Measurements from ENCODE around the gene SLC27A2. TPM values are rescaled to one million over a fixed set of nuclear protein-coding genes. Genes with fewer than 3 reads are reported as not detected.
"Not testable (repeated sequence)": the region's sequence is repeated elsewhere in the genome, so short reads cannot be mapped to it uniquely, and the experiment has no call there.

Gene SLC27A2
- polyA plus RNA-seq, 4 donors = 4.3 to 81.2 (median 11.3) TPM

DNA sequence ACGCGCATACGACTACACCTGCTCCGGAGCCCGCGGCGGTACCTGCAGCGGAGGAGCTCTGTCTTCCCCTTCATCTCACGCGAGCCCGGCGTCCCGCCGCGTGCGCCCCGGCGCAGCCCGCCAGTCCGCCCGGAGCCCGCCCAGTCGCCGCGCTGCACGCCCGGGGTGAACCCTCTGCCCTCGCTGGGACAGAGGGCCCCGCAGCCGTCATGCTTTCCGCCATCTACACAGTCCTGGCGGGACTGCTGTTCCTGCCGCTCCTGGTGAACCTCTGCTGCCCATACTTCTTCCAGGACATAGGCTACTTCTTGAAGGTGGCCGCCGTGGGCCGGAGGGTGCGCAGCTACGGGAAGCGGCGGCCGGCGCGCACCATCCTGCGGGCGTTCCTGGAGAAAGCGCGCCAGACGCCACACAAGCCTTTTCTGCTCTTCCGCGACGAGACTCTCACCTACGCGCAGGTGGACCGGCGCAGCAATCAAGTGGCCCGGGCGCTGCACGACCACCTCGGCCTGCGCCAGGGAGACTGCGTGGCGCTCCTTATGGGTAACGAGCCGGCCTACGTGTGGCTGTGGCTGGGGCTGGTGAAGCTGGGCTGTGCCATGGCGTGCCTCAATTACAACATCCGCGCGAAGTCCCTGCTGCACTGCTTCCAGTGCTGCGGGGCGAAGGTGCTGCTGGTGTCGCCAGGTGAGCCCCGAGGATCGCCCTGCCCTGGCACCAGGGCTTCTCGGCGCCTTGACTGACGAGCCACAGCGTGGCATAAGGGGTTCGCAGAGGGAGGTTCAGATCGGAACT is 420 bp downstream of the SLC27A2 start:
- Histone ChIP-seq H3K27me3 (ENCODE audit: control insufficient read depth in 3 of 3, insufficient read depth in 3 of 3, low read length in 3 of 3) (peaks cover 0 to 2% (median 0%) of the 10 kb centered on the region in 3 donors), H3K9me3 (ENCODE audit: control insufficient read depth in 2 of 2, insufficient read depth in 1 of 2, low read depth in 1 of 2, low read length in 1 of 2) (no peaks in the 10 kb centered on the region), H3K36me3 (ENCODE audit: control insufficient read depth in 3 of 3, insufficient read depth in 2 of 3, low read depth in 1 of 3, low read length in 3 of 3) (peaks cover 0 to 3% (median 0%) of the 10 kb centered on the region in 3 donors), H3K4me3 (ENCODE audit: low read depth in 1 of 3, low read length in 3 of 3) (peak overlapping the region; percentile 50 to 88 (median 65)), H3K27ac (ENCODE audit: low read depth in 1 of 3, low read length in 2 of 3) (peak overlapping the region in 1 of 3 donors; percentile 36), H3K4me1 (ENCODE audit: control insufficient read depth in 3 of 3, insufficient read depth in 2 of 3, low read depth in 1 of 3, low read length in 2 of 3) (peaks cover 0 to 38% (median 0%) of the 10 kb centered on the region in 3 donors)
- WGBS, 3 donors = 1 to 2% (median 1%) methylated on average over 73 to 80 of the region's 80 CpGs
- FAIRE-seq = no peak
- DNase-seq = peak; percentile 48 to 85

GRCh38 chr15:50183112-50183794 is 1.3 kb downstream of the SLC27A2 start:
- 19 to 62% (median 29%) methylated on average over 2 of the region's 2 CpGs for WGBS, 3 donors
- FAIRE-seq (no peak), DNase-seq (peak; percentile 15 to 33)
- peaks cover 0 to 3% (median 0%) of the 10 kb centered on the region in 3 donors for H3K36me3 ChIP-seq (ENCODE audit: control insufficient read depth in 3 of 3, insufficient read depth in 2 of 3, low read depth in 1 of 3, low read length in 3 of 3)
- H3K27me3 ChIP-seq (ENCODE audit: control insufficient read depth in 3 of 3, insufficient read depth in 3 of 3, low read length in 3 of 3) = peaks cover 0 to 2% (median 0%) of the 10 kb centered on the region in 3 donors
- peak overlapping the region in 1 of 3 donors; percentile 36 for H3K27ac ChIP-seq (ENCODE audit: low read depth in 1 of 3, low read length in 2 of 3)
- peak overlapping the region; percentile 50 to 88 (median 65) for H3K4me3 ChIP-seq (ENCODE audit: low read depth in 1 of 3, low read length in 3 of 3)
- H3K9me3 ChIP-seq (ENCODE audit: control insufficient read depth in 2 of 2, insufficient read depth in 1 of 2, low read depth in 1 of 2, low read length in 1 of 2) = no peaks in the 10 kb centered on the region
- H3K4me1 ChIP-seq (ENCODE audit: control insufficient read depth in 3 of 3, insufficient read depth in 2 of 3, low read depth in 1 of 3, low read length in 2 of 3) = peaks cover 0 to 38% (median 0%) of the 10 kb centered on the region in 3 donors

DNA sequence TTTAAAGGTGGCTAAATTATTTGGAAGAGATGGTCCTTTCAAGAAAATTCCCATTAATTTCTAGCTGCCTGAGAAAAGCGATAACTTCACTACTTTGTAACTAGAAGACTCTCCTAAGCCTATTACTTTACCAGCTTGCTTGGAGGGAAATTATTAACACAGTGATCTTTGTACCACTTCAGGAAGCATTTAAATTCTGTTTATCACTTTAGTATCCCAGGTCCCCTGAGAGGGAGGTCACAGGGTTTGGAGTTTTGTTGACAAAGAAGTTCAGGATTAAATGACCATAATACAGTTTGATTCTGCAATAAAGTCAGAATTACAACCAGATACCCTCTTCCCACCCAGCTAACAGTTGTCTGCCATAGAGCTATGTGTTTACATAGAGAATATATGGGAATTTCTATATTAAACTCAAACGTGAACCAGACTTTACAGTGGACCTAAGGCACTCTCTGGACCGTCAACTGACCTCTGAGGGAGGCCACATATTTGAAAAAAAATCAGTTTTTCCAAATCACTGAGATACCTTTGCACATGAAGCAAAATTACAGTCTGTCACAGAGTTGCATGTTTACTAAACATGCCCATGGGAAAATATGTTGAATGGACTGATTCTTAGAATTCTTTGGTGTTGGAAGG is 3.0 kb downstream of the SLC27A2 start:
- Histone ChIP-seq H3K36me3 (ENCODE audit: control insufficient read depth in 3 of 3, insufficient read depth in 2 of 3, low read depth in 1 of 3, low read length in 3 of 3) (peaks cover 0 to 3% (median 0%) of the 10 kb centered on the region in 3 donors), H3K27ac (ENCODE audit: low read depth in 1 of 3, low read length in 2 of 3) (peak overlapping the region in 1 of 3 donors; percentile 21), H3K4me3 (ENCODE audit: low read depth in 1 of 3, low read length in 3 of 3) (no peak overlapping the region), H3K9me3 (ENCODE audit: control insufficient read depth in 2 of 2, insufficient read depth in 1 of 2, low read depth in 1 of 2, low read length in 1 of 2) (no peaks in the 10 kb centered on the region), H3K4me1 (ENCODE audit: control insufficient read depth in 3 of 3, insufficient read depth in 2 of 3, low read depth in 1 of 3, low read length in 2 of 3) (peaks cover 0 to 41% (median 0%) of the 10 kb centered on the region in 3 donors), H3K27me3 (ENCODE audit: control insufficient read depth in 3 of 3, insufficient read depth in 3 of 3, low read length in 3 of 3) (peaks cover 0 to 2% (median 0%) of the 10 kb centered on the region in 3 donors)
- DNase-seq = peak; percentile 75 to 77
- FAIRE-seq = no peak
- 22 to 48% (median 30%) methylated on average over 3 of the region's 3 CpGs for WGBS, 3 donors

- Histone ChIP-seq H3K36me3 (ENCODE audit: control insufficient read depth in 3 of 3, insufficient read depth in 2 of 3, low read depth in 1 of 3, low read length in 3 of 3) (peaks cover 0 to 4% (median 0%) of the 10 kb centered on the region in 3 donors), H3K27me3 (ENCODE audit: control insufficient read depth in 3 of 3, insufficient read depth in 3 of 3, low read length in 3 of 3) (peaks cover 0 to 2% (median 0%) of the 10 kb centered on the region in 3 donors), H3K27ac (ENCODE audit: low read depth in 1 of 3, low read length in 2 of 3) (no peak overlapping the region), H3K9me3 (ENCODE audit: control insufficient read depth in 2 of 2, insufficient read depth in 1 of 2, low read depth in 1 of 2, low read length in 1 of 2) (no peaks in the 10 kb centered on the region), H3K4me3 (ENCODE audit: low read depth in 1 of 3, low read length in 3 of 3) (no peak overlapping the region), H3K4me1 (ENCODE audit: control insufficient read depth in 3 of 3, insufficient read depth in 2 of 3, low read depth in 1 of 3, low read length in 2 of 3) (peaks cover 0 to 45% (median 2%) of the 10 kb centered on the region in 3 donors)
- DNase-seq (no peak), FAIRE-seq (no peak)
- WGBS, 3 donors = 93 to 96% (median 95%) methylated on average over 4 of the region's 4 CpGs
These were observed 4.1 kb downstream of the SLC27A2 start for GRCh38 chr15:50186090-50186489.

- no peak for DNase-seq
- Histone ChIP-seq H3K9me3 (ENCODE audit: control insufficient read depth in 2 of 2, insufficient read depth in 1 of 2, low read depth in 1 of 2, low read length in 1 of 2) (no peaks in the 10 kb centered on the region), H3K27ac (ENCODE audit: low read depth in 1 of 3, low read length in 2 of 3) (no peak overlapping the region), H3K36me3 (ENCODE audit: control insufficient read depth in 3 of 3, insufficient read depth in 2 of 3, low read depth in 1 of 3, low read length in 3 of 3) (peaks cover 0 to 8% (median 0%) of the 10 kb centered on the region in 3 donors), H3K4me3 (ENCODE audit: low read depth in 1 of 3, low read length in 3 of 3) (no peak overlapping the region), H3K27me3 (ENCODE audit: control insufficient read depth in 3 of 3, insufficient read depth in 3 of 3, low read length in 3 of 3) (peaks cover 0 to 2% (median 0%) of the 10 kb centered on the region in 3 donors), H3K4me1 (ENCODE audit: control insufficient read depth in 3 of 3, insufficient read depth in 2 of 3, low read depth in 1 of 3, low read length in 2 of 3) (peaks cover 0 to 40% (median 2%) of the 10 kb centered on the region in 3 donors)
- WGBS, 3 donors = 75 to 100% (median 83%) methylated on average over 1 of the region's 1 CpG
- no peak for FAIRE-seq
These were observed 4.8 kb downstream of the SLC27A2 start for GRCh38 chr15:50186752-50187151.

DNA sequence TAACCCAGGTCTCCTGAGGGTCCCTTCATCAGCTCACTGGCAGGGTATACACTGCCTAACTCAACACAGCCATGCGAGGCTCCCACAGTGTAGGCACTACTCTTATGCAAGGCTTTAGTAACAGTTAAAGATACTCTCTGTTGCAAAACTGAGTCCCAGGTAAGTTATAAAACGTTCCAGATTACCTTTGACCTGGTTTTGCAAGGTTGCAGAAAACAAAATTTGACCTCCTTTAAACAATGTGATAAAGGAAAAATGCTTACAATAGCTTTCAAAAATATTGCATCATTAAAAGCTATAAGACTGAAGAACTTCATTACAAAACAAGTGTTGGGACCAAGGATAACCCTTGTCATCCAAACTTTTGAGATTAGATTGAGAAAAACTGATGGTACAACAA is 5.5 kb downstream of the SLC27A2 start:
- 55 to 72% (median 70%) methylated on average over 2 of the region's 2 CpGs for WGBS, 3 donors
- H3K4me3 ChIP-seq (ENCODE audit: low read depth in 1 of 3, low read length in 3 of 3) = no peak overlapping the region
- H3K27me3 ChIP-seq (ENCODE audit: control insufficient read depth in 3 of 3, insufficient read depth in 3 of 3, low read length in 3 of 3) = peaks cover 0 to 2% (median 0%) of the 10 kb centered on the region in 3 donors
- DNase-seq (peak in 1 of 2 donors; percentile 54), FAIRE-seq (no peak)
- H3K36me3 ChIP-seq (ENCODE audit: control insufficient read depth in 3 of 3, insufficient read depth in 2 of 3, low read depth in 1 of 3, low read length in 3 of 3) = peaks cover 0 to 8% (median 0%) of the 10 kb centered on the region in 3 donors
- H3K9me3 ChIP-seq (ENCODE audit: control insufficient read depth in 2 of 2, insufficient read depth in 1 of 2, low read depth in 1 of 2, low read length in 1 of 2) = no peaks in the 10 kb centered on the region
- H3K27ac ChIP-seq (ENCODE audit: low read depth in 1 of 3, low read length in 2 of 3) = peak overlapping the region in 1 of 3 donors; percentile 38
- peaks cover 0 to 38% (median 2%) of the 10 kb centered on the region in 3 donors for H3K4me1 ChIP-seq (ENCODE audit: control insufficient read depth in 3 of 3, insufficient read depth in 2 of 3, low read depth in 1 of 3, low read length in 2 of 3)

GRCh38 chr15:50187997-50188396 is 6.0 kb downstream of the SLC27A2 start:
- 91 to 100% (median 100%) methylated on average over 2 of the region's 2 CpGs for WGBS, 3 donors
- peaks cover 0 to 8% (median 0%) of the 10 kb centered on the region in 3 donors for H3K36me3 ChIP-seq (ENCODE audit: control insufficient read depth in 3 of 3, insufficient read depth in 2 of 3, low read depth in 1 of 3, low read length in 3 of 3)
- no peak overlapping the region for H3K27ac ChIP-seq (ENCODE audit: low read depth in 1 of 3, low read length in 2 of 3)
- peaks cover 0 to 38% (median 2%) of the 10 kb centered on the region in 3 donors for H3K4me1 ChIP-seq (ENCODE audit: control insufficient read depth in 3 of 3, insufficient read depth in 2 of 3, low read depth in 1 of 3, low read length in 2 of 3)
- DNase-seq (no peak), FAIRE-seq (no peak)
- no peak overlapping the region for H3K4me3 ChIP-seq (ENCODE audit: low read depth in 1 of 3, low read length in 3 of 3)
- no peaks in the 10 kb centered on the region for H3K27me3 ChIP-seq (ENCODE audit: control insufficient read depth in 3 of 3, insufficient read depth in 3 of 3, low read length in 3 of 3)
- H3K9me3 ChIP-seq (ENCODE audit: control insufficient read depth in 2 of 2, insufficient read depth in 1 of 2, low read depth in 1 of 2, low read length in 1 of 2) = no peaks in the 10 kb centered on the region

DNA sequence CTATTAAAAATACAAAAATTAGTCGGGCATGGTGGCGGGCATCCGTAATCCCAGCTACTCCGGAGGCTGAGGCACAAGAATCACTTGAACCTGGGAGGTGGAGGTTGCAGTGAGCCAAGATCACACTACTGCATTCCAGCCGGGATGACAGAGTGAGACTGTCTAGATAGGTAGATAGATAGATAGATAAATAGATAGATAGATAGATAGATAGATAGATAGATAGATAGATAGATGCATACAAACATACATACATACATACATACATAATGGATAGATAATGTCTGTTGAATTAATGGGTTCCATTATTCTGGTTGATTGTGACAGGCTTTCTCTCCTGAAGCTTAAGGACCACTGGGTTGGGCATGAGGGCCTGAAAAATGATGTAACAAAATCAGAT is 6.8 kb downstream of the SLC27A2 start:
- peaks cover 0 to 32% (median 2%) of the 10 kb centered on the region in 3 donors for H3K4me1 ChIP-seq (ENCODE audit: control insufficient read depth in 3 of 3, insufficient read depth in 2 of 3, low read depth in 1 of 3, low read length in 2 of 3)
- FAIRE-seq; H3K36me3 ChIP-seq (ENCODE audit: control insufficient read depth in 3 of 3, insufficient read depth in 2 of 3, low read depth in 1 of 3, low read length in 3 of 3); H3K9me3 ChIP-seq (ENCODE audit: control insufficient read depth in 2 of 2, insufficient read depth in 1 of 2, low read depth in 1 of 2, low read length in 1 of 2); H3K27ac ChIP-seq (ENCODE audit: low read depth in 1 of 3, low read length in 2 of 3); H3K27me3 ChIP-seq (ENCODE audit: control insufficient read depth in 3 of 3, insufficient read depth in 3 of 3, low read length in 3 of 3); DNase-seq; H3K4me3 ChIP-seq (ENCODE audit: low read depth in 1 of 3, low read length in 3 of 3): not testable (repeated sequence)
- 95 to 98% (median 96%) methylated on average over 5 of the region's 5 CpGs for WGBS, 3 donors

Data from small intestine (tissue), 7 donors.